HK-2 (cell line): ENCODE measurements around the gene SIX3.

Experiments
- DNase-seq: peaks from one replicate; pipeline ENCODE4 v3.0.0-alpha.2; 2018; ENCODE audit not compliant: unreplicated experiment

SIX3 gene

DNA sequence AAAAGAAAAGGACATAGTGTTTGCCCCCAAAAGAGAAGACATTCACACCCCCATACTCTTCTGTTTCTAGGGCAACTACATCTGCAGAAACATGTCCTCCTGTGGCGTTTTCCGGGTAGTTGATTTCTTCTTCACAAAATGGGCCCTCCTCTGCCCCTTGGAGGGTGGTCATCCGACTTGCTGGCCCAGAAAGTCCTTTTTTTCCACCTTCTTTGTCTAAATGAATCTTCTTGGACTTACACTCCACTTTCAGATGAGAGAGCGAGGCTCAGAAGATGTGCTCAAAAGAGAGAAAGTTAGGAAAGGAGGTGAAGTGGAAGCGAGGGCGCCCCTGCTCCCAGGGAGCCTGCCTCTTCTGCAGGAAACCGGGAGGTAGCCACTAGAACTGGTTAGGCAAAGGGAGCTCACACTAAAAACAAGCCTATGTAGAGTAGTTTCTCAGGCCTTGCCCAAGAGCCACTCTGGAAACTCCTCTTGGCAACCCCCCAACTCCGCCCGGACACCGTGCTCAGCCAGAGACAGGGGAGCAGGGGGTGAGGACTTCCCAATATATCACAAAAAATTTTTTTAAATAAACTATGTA lies 10.2 kb upstream of the SIX3 start:
- no peak for DNase-seq

DNA sequence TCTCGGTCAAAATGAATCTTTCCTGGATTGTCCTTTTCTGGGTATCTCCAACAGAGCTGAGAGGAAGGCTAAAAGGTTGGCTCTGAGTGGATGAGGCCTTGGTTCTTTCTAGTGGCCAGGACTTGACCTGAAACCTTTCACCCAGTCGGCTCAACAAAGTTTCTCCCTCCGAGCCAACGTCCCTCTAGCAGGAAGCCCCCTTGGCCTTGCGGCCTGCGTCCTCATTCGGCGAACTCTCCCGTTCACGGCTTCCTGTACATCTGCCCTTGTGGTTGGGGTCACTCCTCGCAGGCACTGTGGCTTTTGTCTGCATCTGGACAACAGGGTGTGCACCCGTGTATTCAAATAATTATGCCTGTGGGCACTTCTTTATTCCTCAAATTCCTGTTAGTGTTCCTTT lies 9.4 kb upstream of the SIX3 start:
- no peak for DNase-seq

DNA sequence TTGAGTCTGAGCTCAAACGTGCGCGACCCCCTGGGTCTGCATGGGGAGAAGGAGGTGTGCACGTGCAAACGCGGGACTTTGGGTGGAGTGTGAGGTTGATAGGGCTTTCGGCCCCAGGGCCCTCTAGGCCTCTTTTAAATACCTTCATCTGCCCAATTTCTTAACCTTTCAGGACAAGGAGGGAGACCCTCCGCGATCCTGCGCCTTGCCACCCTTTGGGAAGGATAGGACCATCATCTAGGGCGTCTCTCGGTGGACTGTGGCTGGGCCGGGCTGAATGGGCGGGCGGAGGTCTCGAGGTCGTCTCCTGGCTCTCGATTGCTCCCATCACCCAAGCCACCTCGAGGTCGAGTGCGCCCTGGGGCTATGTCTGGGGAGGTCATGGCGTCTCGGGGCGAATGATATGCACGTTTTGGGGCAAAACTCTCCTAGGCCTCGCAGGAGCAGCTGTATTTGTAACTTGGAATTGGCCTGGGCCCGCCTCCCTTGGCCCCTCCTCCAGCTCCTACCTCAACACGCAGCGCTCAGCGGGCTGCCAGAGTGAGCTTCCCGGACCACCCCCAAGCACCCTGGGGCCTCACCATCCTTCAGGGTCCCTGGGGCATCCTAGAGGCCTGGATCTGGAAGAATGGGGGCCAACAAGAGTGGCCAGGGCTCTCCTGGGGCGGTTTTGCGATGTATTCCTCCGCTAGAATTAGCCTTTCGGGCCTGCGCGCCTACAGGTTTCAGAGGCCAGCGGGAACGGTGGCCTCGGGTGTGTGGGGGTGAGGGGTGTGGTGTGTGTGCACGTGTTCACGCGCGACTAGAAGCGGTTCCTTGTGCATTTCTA lies 8.7 kb upstream of the SIX3 start:
- DNase-seq, result no peak

DNA sequence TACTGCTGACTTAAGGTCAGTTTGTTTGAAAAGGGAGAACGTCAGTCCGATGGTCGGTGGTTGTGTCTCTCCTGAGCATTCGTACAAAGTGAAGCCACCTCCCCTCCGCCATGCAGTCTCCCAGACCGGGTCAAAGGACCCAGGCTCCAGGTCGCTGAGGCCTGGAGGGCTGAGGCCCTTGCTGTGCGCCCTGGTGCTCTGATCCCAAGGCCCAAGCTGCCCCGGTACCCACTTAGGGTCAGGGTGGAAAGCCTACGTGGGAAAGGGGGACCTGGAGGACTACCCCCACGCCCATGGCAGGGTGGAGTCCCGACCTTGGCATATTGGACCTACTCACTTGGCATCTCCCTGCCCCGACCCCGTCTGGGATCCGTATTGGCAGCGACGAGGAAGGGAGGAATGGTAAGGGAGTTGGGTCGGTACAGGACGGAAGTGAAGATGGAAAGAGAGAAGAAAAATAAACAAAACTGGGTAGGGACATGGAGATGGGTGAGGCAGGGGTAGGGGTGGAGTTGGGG lies 8.0 kb upstream of the SIX3 start:
- DNase-seq, result no peak

DNA sequence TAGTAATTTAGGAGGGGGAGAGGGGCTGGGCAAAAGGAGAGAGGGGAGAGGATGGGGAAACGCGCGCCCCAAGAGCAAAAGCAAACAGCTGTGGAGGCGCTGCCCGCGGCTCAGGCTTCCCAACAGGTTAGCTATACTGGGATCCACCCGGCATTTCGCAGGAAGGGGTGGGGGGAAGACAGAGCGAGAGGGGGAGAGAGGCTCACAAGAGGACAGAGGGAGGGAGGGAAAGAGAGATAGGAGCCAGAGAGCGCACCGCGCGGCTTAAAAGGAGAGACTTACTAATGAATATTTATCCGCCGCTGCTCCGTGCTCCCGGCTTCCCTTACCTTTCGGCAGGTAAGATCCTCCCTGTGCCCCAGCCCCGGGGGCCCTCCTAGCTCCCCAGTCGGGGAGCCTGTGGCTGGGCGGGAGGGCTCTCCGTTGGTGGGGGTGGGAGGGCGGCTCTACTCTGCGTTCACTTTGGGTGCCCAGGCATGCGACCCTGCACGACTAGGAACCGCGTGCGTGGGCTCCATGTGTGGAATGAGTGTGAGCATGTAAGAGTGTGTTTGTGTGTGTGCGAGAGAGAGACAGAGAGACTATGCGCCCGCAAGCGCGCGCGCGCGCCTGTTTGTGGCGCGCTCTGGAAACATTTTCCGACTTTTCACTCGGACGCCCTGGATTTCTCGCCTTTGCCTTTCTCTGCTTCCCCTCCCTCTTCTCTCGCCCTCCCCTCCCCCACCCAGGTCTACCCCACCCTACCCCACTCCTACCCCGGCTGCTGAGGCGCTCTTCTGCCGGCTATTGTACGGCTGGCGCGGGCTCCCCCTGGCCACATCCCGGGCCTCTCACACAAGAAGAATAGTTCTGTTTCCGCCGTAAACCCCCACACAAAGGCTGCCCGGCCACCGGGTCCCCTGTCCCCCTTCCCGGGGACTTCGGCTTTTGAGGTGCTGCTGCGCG lies 7.2 kb upstream of the SIX3 start:
- DNase-seq, result no peak

DNA sequence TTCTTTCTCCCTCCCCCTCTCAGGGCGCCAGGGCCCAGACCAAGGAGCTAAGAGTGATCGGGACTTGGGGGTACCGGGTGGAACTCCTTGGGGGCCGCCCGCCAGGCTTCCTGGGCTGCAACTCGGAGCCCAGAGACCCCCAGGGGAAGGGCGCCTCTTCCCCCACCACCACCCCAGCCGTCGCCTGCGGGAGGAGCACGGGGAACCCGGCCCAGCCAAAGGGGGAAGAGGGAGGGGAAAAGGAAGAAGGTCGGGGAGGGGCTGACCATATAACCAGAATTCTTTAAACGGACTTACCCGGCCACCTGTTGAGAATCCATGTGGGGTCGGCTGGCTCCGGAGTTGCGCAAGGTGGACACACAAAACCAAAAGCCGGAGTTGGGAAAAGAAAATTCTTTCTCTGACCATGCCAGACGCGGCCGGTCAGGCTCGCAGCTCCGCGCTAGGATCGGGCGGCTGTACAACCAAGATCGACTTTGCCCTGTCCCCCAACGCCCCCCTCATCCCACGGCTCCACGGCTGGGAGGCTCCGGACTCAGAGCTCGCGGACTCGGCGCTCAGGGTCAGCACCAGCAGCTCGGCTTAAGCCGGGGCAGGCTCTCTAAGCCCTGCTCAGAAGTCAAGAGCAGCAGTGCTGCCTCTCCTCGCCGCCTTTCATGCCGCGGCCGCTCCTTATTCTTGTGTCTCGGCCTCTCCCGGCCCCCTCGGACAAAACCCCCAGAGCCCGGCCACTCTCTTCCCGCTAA lies 6.3 kb upstream of the SIX3 start:
- DNase-seq, result no peak

DNA sequence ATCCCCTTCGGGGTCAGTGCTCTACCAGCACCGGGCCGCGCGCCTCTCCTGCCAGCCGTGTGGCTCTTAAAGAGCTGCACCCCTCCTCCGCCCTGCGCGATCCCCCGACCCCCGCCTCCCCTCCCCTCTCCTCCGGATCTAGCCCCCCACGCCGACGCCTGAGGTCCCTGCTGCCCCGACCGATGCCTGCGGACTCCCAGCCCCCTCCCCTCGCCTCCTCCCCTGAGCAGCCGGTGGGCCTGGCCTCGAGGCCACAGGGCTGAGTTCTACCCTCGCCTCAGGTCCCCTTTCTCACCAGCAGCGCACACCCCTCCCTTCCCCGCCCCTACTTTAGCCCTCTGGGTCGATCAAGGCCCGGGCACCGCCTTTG lies 5.8 kb upstream of the SIX3 start:
- DNase-seq, result no peak

DNA sequence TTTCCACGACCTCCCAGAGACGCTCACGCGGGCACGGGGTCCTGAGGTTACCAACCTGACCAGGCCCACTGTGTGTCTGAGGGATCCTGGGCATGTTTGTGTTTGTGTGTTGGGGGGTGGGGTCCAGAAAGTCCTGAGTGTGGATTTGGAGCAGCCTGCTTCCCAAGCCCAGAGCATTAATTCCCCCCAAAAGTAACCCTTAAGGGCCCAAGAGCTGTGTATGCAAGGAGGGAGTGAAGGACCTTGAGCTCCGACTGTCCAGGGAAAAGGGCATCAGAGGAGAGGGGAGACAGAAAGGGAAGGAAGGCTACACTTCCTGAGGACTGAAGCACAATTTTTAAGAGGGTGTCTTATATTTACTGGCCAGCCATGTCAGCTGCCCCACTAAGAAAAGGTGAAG lies 5.2 kb upstream of the SIX3 start:
- no peak for DNase-seq

DNA sequence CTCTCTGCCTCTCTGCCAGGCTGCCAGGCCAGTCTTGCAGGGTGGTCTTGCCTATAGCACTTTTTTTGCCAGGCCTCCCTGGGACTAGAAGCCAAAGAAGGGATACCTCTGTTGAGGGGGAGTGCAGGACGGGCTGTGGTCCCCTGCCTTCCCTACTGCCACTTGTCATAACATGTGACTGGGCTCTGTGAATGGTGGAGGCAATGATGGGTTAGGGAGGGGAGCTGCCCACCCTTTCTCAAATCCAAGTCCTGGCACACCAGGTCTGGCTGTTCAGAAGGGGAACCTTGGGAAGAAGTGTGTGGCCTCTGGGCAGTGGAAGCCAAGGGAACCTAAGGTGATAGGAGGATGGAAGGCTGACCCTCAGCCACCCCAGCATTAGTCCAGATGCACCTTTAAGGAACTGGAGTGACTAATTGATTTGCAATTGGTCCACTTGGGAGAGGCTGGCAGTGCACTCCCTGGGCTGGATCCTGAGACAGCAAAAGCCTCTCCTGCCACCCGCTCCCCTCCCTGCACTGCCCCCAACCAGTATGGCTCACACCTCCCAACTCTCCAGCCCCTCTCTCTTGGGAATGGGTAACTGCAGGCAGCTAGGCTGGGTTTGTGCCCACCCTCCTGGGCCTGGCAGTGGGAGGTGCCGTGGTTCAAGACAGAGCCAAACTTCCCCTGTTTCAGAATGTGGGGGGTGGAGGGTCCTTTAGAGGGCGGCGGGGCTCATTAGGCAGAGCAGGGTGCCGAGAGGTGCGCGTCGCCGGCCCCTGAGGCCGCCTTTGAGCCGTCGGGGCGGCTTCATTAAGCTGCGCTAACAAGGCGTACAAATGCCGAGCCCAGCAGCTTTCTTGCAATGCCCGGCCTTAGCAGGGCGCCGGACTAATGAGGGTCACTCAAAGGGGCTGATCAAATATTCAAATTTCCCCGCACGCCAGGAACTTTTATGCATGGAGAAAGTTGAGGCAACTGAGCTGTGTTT lies 4.5 kb upstream of the SIX3 start:
- DNase-seq, result no peak

DNA sequence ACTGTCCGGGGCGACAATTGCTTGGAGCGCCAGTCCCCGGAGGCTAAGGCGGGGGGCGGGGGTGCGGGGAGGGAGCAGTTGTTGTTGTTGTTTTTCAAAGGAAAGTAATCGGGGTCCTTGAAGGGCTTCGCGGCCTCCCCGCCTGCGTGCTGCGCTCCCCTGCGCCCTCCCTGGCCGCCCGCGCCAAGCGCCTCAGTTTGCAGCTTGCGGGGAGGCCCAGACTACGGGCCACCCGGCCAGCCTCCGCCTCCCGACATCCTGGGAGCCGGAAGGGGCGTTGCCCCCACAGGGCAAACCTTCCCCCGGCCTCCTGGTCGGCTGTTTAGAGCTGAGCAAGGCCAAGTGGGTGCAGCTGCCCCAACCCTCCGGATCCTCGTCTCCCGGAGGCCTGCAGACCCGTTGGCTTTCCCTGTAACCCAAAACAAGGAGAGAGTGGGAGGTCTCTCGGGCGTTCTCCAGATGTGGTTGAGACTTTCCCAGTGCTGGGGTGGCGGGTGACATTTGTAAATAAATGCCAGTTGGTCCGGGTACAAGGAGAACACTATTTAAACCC lies 3.7 kb upstream of the SIX3 start:
- DNase-seq, result no peak

DNA sequence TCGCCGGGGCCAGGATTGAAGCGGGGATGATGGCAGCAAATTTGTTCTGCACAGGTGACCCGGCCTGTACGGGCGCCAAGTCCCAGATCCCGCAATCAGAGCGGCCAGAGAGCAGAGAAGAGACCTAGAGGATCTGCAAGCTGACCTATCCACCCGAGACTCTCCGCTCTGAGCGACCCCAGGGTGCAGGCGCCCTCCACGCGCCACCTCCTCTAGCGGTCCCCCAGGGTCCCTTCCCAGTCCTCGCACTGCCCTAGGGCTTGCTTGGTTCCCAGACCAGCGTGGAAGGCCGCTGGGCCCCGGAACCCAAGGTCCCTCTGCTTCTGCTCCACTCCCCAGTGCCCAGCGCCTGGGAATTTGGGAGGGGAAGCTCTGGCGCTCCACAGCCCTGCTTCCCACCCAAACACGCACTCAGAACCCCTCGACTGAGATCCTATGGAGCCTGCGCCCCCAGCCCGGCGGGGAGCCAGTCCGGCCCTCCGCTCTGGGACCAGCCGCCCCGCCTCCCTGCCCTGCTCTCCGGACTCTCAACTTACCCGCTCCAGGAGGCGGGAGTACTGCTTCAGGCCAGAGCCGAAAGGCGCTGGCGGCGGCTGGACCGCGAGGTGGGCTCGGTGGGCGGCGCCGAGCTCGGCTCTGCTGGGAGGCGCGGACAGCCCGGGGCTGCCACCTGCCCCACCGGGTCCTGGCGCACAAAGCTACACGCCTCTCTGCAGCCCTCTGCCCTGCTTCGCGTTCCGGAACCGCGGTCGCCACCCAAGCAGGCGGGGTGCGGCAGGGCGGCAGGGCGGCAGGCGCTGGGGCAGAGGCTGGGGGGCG lies 3.0 kb upstream of the SIX3 start:
- DNase-seq, result no peak

DNA sequence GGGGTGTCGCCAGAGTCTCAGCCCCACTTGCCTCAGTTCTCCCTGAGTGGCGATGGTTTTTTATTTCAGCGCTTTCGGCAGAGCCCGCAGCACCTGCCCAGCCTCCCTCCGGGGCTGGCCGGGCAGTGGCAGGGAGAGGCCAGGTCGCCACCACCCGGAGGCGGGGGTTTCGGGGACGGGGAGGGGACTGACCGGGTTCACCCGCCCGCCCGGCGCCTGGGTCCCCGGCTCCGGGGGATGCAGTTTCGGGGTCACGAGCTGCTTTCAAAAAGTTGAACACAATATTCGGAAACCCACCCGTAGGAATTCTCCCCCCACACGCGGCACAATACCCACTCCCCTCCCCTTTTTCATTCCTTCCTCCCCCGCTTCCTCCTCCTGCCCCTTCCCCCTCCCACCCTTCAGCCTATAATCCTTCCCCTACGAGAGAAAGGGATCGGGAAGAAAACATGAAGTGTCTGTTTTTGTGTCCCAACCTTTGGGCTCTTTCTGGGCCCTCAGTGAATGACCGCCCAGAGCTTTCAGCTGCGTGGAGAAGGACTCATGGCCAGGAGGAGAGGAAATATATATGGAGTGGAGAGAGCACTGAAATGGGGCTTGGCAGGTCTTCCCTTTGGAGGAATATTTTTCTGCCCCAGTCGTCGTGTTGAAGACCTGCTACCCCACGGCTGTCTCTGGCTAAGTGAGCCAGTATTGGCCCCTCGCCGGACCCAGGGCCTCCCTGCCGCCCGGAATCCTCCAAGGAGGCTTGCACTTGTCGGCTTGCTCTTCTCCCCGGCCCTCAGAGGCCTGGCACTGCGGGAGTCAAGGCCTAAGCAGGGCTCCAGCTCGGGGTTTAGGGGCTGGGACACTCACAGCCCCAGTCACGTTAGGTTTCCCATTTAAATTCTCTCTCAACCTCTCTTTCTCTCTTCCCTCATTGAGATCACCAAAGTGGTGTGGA lies 2.1 kb upstream of the SIX3 start:
- DNase-seq, result no peak

DNA sequence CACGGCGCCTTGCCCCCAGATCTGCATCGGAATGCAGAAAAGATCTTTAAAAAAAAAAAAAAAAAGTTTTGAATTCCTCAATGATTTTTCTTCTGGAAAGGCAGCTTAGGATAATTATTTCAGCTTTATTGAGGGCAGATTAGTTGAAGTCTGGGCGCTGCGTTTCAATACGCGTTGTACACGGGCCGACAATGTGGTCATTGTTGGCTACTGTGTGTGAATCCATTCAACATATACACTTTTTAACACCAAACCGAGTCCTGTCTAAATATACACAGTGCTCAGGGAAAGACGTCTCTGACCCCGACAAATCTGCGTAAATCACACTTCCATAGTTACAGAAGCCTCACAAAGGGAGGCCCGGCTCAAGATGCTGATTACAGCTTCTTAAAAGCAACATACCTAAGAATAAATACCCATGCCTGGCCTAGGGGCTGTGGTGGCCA lies 1.4 kb upstream of the SIX3 start:
- DNase-seq, result no peak

DNA sequence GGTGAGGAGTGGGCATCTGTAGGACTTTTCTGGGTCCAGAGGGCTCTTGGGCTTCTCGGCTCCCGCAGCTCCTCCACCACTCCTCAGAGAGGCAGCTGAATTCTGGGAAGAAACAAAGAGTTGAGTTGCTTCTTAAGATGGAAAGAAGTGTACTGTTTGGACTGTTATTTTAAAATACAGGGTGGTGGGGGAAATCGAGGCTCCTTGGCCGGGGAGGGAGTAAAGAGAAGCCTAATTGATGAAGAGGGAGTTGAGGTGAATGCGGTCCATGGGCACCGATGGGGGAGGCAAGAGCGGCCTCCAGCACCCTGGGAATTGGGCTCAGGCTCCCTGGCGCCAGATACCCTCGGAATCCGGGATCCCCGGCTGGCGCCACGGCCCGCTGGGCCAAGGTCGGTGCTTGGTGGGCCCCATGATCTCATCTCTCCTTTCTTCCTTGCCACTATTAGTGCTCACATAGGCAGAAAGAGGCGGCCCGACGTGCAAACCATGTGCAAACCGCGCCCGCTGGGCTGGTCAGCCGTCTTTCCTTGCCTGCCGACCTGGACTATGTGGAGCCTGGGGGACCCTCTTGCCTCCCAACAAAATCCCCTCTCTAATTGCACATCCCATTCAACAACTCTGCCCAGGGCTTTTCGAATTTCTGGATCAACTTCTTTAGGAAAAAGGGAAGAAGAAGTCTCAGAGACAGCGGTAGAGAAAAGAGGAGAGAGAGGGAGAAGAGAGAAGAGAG lies 604 bp upstream of the SIX3 start:
- DNase-seq, result no peak

DNA sequence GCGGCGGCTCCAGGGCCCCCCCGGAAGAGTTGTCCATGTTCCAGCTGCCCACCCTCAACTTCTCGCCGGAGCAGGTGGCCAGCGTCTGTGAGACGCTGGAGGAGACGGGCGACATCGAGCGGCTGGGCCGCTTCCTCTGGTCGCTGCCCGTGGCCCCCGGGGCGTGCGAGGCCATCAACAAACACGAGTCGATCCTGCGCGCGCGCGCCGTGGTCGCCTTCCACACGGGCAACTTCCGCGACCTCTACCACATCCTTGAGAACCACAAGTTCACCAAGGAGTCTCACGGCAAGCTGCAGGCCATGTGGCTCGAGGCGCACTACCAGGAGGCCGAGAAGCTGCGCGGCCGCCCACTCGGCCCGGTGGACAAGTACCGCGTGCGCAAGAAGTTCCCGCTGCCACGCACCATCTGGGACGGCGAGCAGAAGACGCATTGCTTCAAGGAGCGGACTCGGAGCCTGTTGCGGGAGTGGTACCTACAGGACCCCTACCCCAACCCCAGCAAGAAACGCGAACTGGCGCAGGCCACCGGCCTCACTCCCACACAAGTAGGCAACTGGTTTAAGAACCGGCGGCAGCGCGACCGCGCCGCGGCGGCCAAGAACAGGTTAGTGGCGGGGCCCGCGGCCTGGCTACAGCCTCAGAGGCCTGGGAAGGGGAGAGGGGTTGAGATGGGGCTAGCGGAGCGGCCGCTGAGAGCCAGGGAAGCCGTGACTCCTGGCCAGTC lies 965 bp downstream of the SIX3 start:
- no peak for DNase-seq

DNA sequence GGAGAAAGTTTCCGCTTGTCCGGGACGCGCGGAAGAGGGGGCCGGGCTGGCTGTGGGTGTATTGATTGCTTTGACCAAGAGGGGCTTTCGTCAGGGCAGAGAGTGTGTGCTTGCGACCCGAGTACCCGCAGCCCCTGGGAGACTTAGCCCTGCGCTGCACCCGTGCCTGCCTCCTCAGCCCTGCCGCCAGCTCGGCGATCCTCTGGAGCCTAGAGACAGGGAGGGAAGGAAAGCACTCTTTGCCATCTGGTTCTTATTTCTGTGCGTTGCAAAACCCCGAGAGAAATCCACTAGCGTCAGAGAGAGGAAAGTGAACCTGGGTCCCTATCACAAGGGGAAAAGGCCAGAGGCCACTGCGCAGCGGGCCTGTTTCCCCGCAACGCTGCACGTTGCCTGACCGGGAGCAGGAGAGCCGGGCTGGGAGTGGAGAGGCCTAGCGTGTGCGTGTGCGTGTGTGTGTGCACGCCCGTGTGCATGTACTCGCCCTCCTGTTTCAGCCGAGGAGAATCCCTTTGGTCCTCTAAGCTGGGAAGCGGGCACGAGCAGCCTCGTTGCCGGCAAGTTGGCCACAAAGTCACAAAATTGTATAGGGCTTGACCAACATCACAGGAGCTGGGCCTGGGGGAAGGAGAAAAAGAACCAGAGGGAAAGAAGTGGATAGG lies 1.7 kb downstream of the SIX3 start:
- no peak for DNase-seq
